ENCODE data around the gene DEPP1. TPM values are rescaled to one million over a fixed set of nuclear protein-coding genes. Genes with fewer than 3 reads are reported as not detected.

The DEPP1 gene
- total RNA-seq, 1 experiment from 2014 or later = 3.8 TPM

DNA sequence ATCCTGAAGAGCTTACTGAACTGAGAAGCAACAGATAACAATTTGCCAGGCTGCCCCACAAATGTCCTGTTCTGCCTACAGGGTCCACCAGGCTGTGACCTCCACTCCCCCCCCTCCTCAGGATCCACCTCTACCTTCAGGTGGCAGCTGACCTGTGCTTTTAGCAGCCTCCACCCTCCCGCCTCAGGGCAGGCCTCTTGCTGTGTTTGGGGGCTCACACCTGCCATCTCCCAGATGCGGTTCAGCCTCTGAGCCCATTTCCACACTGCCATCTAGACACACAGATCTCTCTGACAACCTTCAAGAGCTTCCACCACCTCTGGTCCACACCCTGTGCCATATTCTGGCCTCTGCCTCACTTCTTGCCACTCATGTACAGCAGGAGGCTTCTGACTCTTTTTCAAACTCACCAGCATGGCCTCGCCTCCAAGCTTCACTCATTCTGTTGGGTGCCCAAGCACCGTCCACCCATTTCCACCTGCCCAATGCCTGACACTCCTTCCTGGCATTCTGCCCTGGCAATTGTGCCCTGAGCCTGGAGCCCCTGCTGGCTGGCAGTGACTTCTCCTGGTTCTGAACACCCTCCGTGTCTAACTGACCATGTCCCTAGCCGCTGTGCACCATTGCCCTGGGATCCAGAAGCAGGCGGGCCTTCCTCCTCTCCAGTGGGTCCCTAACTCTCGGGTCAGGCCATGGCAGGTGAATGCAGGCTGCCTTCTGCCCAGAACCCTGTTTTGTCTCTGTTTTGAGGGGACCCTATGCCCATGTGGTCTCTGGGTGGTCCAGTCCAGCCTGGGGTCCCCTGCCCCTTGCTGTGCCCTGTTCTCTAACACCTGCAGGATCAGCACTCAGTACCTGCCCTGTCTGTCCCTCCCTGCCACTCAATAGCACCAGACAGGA, 49.0 kb downstream of the DEPP1 start:
- no peak overlapping the region for H3K27ac ChIP-seq (ENCODE audit: low read depth, low read length)
- POLR2A ChIA-PET = no interaction called here
- no peaks in the 10 kb centered on the region for H3K79me2 ChIP-seq (ENCODE audit: insufficient read depth, low read length)
- H4K20me1 ChIP-seq (ENCODE audit: insufficient read depth) = no peaks in the 10 kb centered on the region
- H3K9me3 ChIP-seq (ENCODE audit: control insufficient read depth in 1 of 2, insufficient read depth in 1 of 2, low read depth in 1 of 2, low read length in 2 of 2) = no peaks in the 10 kb centered on the region
- no peak for DNase-seq (ENCODE audit: low read depth, low spot score)
- H3K4me2 ChIP-seq (ENCODE audit: low read length) = no peak overlapping the region
- H3K4me3 ChIP-seq (replicated peaks in 1 of 2; ENCODE audit: low read depth in 1 of 2, low read length in 2 of 2) = no peak overlapping the region
- H3K36me3 ChIP-seq (ENCODE audit: control insufficient read depth in 1 of 2, insufficient read depth in 2 of 2, low read length in 2 of 2) = no peaks in the 10 kb centered on the region
- CTCF ChIA-PET = no interaction called here
- ATAC-seq = no peak
- no peaks in the 10 kb centered on the region for H3K27me3 ChIP-seq (ENCODE audit: insufficient read depth, low read length)
- no peaks in the 10 kb centered on the region; the same call in 1 of the 2 replicates for H3K9me2 ChIP-seq (ENCODE audit: insufficient read depth)
- intact Hi-C loops (cut with micrococcal nuclease) = loop anchor here (10.0 kb wide), 1 partner anchor 305 kb away; no protein-coding TSS in a partner anchor
- RAD21 ChIA-PET (ENCODE audit: low non-redundant PET in 1 of 2, low total read pairs in 2 of 2, uncharacterized antibody in 2 of 2, unreplicated experiment in 2 of 2) = no interaction called here
- no peak overlapping the region for H2AFZ ChIP-seq (ENCODE audit: low read depth, low read length, poor library complexity, severe bottlenecking)
- no peak for TF ChIP-seq TCF7L2 (IDR thresholded peaks at IDR 0.05; ENCODE audit: borderline replicate concordance, extremely low read depth, insufficient read depth, insufficient read length)
- no peak for TF ChIP-seq POLR2AphosphoS5 (IDR thresholded peaks at IDR 0.05; ENCODE audit: low read depth, low read length)
- no peak for TF ChIP-seq SIN3A (IDR thresholded peaks at IDR 0.05; ENCODE audit: low read depth)
- TF ChIP-seq ZNF274 (IDR thresholded peaks at IDR 0.05; ENCODE audit: low read depth, low read length) = no peak
- no peak for TF ChIP-seq ZFX (IDR thresholded peaks at IDR 0.05)
- TF ChIP-seq EGR1 (IDR thresholded peaks at IDR 0.05; ENCODE audit: low read depth) = no peak
- TF ChIP-seq JUND (IDR thresholded peaks at IDR 0.05) = no peak
- no peak for TF ChIP-seq ELF1 (IDR thresholded peaks at IDR 0.05; ENCODE audit: borderline replicate concordance, low read depth)
- H3K4me1 ChIP-seq (ENCODE audit: control insufficient read depth in 1 of 2, insufficient read depth in 2 of 2, low read length in 2 of 2) = no peaks in the 10 kb centered on the region
- H3K9ac ChIP-seq (ENCODE audit: low read length) = no peak overlapping the region
- BruUV-seq (replicated peaks) = no TSS peak

DNA sequence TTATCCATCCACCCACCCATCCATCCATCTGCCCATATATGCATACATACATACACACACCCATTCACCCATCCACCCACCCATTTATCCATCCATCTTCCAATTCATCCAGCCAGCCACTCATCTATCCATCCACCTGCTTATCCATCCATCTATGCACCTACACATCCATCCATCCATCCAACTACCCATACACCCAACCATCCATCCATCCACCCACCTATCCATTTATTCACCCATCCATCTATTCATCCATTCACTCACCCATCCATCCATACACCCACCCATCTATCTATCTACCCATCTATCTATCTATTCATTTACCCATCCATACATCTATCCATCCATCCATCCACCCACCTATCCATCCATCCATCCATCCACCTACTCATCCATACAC, 50.1 kb downstream of the DEPP1 start:
- H3K79me2 ChIP-seq (ENCODE audit: insufficient read depth, low read length) = no peaks in the 10 kb centered on the region
- H3K4me2 ChIP-seq (ENCODE audit: low read length) = no peak overlapping the region
- no peaks in the 10 kb centered on the region for H4K20me1 ChIP-seq (ENCODE audit: insufficient read depth)
- no peaks in the 10 kb centered on the region for H3K27me3 ChIP-seq (ENCODE audit: insufficient read depth, low read length)
- BruUV-seq (replicated peaks) = no TSS peak
- no peaks in the 10 kb centered on the region; the same call in 1 of the 2 replicates for H3K9me2 ChIP-seq (ENCODE audit: insufficient read depth)
- H3K9me3 ChIP-seq (ENCODE audit: control insufficient read depth in 1 of 2, insufficient read depth in 1 of 2, low read depth in 1 of 2, low read length in 2 of 2) = no peaks in the 10 kb centered on the region
- intact Hi-C loops (cut with micrococcal nuclease) = no loop called here
- H3K36me3 ChIP-seq (ENCODE audit: control insufficient read depth in 1 of 2, insufficient read depth in 2 of 2, low read length in 2 of 2) = no peaks in the 10 kb centered on the region
- ChIA-PET CTCF (no interaction called here), RAD21 (ENCODE audit: low non-redundant PET in 1 of 2, low total read pairs in 2 of 2, uncharacterized antibody in 2 of 2, unreplicated experiment in 2 of 2) (no interaction called here), POLR2A (no interaction called here)
- H3K27ac ChIP-seq (ENCODE audit: low read depth, low read length) = no peak overlapping the region
- no peak overlapping the region for H3K9ac ChIP-seq (ENCODE audit: low read length)
- no peaks in the 10 kb centered on the region for H3K4me1 ChIP-seq (ENCODE audit: control insufficient read depth in 1 of 2, insufficient read depth in 2 of 2, low read length in 2 of 2)
- ATAC-seq (no peak), DNase-seq (ENCODE audit: low read depth, low spot score) (no peak)
- H2AFZ ChIP-seq (ENCODE audit: low read depth, low read length, poor library complexity, severe bottlenecking) = no peak overlapping the region
- H3K4me3 ChIP-seq (replicated peaks in 1 of 2; ENCODE audit: low read depth in 1 of 2, low read length in 2 of 2) = no peak overlapping the region
- TF ChIP-seq SRF (IDR thresholded peaks at IDR 0.05; ENCODE audit: low read depth) (no peak), CBX3 (IDR thresholded peaks at IDR 0.05; ENCODE audit: low read depth) (no peak), EGR1 (IDR thresholded peaks at IDR 0.05; ENCODE audit: low read depth) (no peak), JUND (IDR thresholded peaks at IDR 0.05) (no peak), EZH2 (IDR thresholded peaks at IDR 0.05) (no peak), ELF1 (IDR thresholded peaks at IDR 0.05; ENCODE audit: borderline replicate concordance, low read depth) (no peak), FOSL1 (IDR thresholded peaks at IDR 0.05; ENCODE audit: low read depth) (no peak), POLR2A (IDR thresholded peaks at IDR 0.05; ENCODE audit: borderline replicate concordance, extremely low read depth, insufficient read depth, insufficient read length) (no peak)
- TF ChIP-seq, protein P1, sequence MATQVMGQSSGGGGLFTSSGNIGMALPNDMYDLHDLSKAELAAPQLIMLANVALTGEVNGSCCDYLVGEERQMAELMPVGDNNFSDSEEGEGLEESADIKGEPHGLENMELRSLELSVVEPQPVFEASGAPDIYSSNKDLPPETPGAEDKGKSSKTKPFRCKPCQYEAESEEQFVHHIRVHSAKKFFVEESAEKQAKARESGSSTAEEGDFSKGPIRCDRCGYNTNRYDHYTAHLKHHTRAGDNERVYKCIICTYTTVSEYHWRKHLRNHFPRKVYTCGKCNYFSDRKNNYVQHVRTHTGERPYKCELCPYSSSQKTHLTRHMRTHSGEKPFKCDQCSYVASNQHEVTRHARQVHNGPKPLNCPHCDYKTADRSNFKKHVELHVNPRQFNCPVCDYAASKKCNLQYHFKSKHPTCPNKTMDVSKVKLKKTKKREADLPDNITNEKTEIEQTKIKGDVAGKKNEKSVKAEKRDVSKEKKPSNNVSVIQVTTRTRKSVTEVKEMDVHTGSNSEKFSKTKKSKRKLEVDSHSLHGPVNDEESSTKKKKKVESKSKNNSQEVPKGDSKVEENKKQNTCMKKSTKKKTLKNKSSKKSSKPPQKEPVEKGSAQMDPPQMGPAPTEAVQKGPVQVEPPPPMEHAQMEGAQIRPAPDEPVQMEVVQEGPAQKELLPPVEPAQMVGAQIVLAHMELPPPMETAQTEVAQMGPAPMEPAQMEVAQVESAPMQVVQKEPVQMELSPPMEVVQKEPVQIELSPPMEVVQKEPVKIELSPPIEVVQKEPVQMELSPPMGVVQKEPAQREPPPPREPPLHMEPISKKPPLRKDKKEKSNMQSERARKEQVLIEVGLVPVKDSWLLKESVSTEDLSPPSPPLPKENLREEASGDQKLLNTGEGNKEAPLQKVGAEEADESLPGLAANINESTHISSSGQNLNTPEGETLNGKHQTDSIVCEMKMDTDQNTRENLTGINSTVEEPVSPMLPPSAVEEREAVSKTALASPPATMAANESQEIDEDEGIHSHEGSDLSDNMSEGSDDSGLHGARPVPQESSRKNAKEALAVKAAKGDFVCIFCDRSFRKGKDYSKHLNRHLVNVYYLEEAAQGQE (IDR thresholded peaks at IDR 0.05; ENCODE audit: low read depth) = no peak
- TF ChIP-seq, protein P2, sequence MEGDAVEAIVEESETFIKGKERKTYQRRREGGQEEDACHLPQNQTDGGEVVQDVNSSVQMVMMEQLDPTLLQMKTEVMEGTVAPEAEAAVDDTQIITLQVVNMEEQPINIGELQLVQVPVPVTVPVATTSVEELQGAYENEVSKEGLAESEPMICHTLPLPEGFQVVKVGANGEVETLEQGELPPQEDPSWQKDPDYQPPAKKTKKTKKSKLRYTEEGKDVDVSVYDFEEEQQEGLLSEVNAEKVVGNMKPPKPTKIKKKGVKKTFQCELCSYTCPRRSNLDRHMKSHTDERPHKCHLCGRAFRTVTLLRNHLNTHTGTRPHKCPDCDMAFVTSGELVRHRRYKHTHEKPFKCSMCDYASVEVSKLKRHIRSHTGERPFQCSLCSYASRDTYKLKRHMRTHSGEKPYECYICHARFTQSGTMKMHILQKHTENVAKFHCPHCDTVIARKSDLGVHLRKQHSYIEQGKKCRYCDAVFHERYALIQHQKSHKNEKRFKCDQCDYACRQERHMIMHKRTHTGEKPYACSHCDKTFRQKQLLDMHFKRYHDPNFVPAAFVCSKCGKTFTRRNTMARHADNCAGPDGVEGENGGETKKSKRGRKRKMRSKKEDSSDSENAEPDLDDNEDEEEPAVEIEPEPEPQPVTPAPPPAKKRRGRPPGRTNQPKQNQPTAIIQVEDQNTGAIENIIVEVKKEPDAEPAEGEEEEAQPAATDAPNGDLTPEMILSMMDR (IDR thresholded peaks at IDR 0.05 in 2 of 3, conservative IDR thresholded peaks at IDR 0.05 in 1 of 3; ENCODE audit: borderline replicate concordance in 1 of 3, insufficient read depth in 1 of 3, low read depth in 2 of 3, low read length in 2 of 3) = no peak
